Activated T-helper 17 cell treated with anti-CD3 and anti-CD28 coated beads, Interleukin-2, amount 50 U/mL, for 72 hours (primary cell): ENCODE measurements around the gene KIR3DL1. TPM values are rescaled to one million over a fixed set of nuclear protein-coding genes. Genes with fewer than 3 reads are reported as not detected.
"Not testable (repeated sequence)": the region's sequence is repeated elsewhere in the genome, so short reads cannot be mapped to it uniquely, and the experiment has no call there.

Source experiments
- ATAC-seq: fragments of 150-1000 bp; cut with Tn5 transposase; replicated peaks from 2 replicates; pipeline ENCODE4 v1.10.0; 2021; ENCODE audit warnings: mild to moderate bottlenecking, moderate library complexity
- H3K27ac Mint-ChIP-seq: one replicate; pipeline ENCODE4 v1.8.0; 2022; ENCODE audit warnings: mixed read lengths
- H3K27me3 Mint-ChIP-seq: one replicate; pipeline ENCODE4 v1.8.0; 2022; ENCODE audit warnings: mixed read lengths
- H3K36me3 Mint-ChIP-seq: one replicate; pipeline ENCODE4 v1.8.0; 2022; ENCODE audit warnings: low read depth, mild to moderate bottlenecking, mixed read lengths
- H3K4me1 Mint-ChIP-seq: one replicate; pipeline ENCODE4 v1.8.0; 2022; ENCODE audit warnings: mixed read lengths
- H3K4me3 Mint-ChIP-seq: one replicate; pipeline ENCODE4 v1.8.0; 2022; ENCODE audit warnings: mild to moderate bottlenecking, mixed read lengths
- H3K9me3 Mint-ChIP-seq: one replicate; pipeline ENCODE4 v1.8.0; 2022; ENCODE audit warnings: mixed read lengths
- total RNA-seq, 2 donors: library from RNA; stranded (reverse); gene quantifications; one replicate each; pipeline ENCODE4 v1.2.3, GENCODE V29; 2022

The KIR3DL1 gene
- total RNA-seq = not detected

DNA sequence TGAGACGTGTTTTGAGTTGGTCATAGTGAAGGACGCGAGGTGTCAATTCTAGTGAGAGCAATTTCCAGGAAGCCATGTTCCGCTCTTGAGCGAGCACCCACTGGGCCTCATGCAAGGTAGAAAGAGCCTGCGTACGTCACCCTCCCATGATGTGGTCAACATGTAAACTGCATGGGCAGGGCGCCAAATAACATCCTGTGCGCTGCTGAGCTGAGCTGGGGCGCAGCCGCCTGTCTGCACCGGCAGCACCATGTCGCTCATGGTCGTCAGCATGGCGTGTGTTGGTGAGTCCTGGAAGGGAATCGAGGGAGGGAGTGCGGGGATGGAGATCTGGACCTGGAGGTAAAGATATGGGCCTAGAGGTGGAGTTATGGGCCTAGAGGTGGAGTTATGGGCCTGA is at the start of gene KIR3DL1:
Gene KIR3DL1 (plus strand): TSS at position 218 of the 400 bp plus-strand sequence.
- H3K4me3 Mint-ChIP-seq, H3K36me3 Mint-ChIP-seq, H3K4me1 Mint-ChIP-seq, H3K27ac Mint-ChIP-seq, H3K9me3 Mint-ChIP-seq, ATAC-seq: not testable (repeated sequence)
- peaks cover 38% of the 10 kb centered on the region for H3K27me3 Mint-ChIP-seq

DNA sequence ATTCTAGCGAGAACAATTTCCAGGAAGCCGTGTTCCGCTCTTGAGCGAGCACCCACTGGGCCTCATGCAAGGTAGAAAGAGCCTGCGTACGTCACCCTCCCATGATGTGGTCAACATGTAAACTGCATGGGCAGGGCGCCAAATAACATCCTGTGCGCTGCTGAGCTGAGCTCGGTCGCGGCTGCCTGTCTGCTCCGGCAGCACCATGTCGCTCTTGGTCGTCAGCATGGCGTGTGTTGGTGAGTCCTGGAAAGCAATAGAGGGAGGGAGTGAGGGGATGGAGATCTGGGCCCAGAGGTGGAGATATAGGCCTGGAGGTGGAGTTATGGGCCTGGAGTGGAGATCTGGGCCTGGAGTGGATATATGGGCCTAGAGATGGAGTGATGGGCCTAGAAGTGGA is 46.6 kb upstream of the KIR3DL1 start, which contains the start of gene KIR2DL1:
Gene KIR2DL1 (plus strand): TSS at position 148 of the 400 bp plus-strand sequence. CDS start 58 bp downstream, at position 206.
- not testable (repeated sequence) for H3K4me1 Mint-ChIP-seq, H3K27me3 Mint-ChIP-seq

DNA sequence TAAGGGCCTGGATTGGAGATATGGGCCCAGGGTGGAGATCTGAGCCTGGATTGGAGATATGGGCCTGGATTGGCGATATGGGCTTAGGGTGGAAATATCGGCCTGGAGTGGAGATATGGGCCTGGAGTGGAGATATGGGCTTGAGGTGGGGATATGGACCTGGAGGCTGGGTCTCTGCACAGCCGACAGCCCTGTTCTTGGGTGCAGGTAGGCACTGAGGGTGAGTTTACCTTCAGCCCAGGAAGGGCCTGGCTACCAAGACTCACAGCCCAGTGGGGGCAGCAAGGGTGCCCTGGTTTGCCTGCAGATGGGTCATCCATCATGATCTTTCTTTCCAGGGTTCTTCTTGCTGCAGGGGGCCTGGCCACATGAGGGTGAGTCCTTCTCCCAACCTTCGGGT is 45.8 kb upstream of the KIR3DL1 start:
- not testable (repeated sequence) for H3K36me3 Mint-ChIP-seq, H3K27me3 Mint-ChIP-seq, H3K4me3 Mint-ChIP-seq, ATAC-seq, H3K4me1 Mint-ChIP-seq, H3K9me3 Mint-ChIP-seq, H3K27ac Mint-ChIP-seq

More for the DNA sequence above, 46.6 kb upstream of the KIR3DL1 start, which contains the start of gene KIR2DL1:
- not testable (repeated sequence) for H3K4me3 Mint-ChIP-seq, H3K9me3 Mint-ChIP-seq, ATAC-seq, H3K27ac Mint-ChIP-seq, H3K36me3 Mint-ChIP-seq

DNA sequence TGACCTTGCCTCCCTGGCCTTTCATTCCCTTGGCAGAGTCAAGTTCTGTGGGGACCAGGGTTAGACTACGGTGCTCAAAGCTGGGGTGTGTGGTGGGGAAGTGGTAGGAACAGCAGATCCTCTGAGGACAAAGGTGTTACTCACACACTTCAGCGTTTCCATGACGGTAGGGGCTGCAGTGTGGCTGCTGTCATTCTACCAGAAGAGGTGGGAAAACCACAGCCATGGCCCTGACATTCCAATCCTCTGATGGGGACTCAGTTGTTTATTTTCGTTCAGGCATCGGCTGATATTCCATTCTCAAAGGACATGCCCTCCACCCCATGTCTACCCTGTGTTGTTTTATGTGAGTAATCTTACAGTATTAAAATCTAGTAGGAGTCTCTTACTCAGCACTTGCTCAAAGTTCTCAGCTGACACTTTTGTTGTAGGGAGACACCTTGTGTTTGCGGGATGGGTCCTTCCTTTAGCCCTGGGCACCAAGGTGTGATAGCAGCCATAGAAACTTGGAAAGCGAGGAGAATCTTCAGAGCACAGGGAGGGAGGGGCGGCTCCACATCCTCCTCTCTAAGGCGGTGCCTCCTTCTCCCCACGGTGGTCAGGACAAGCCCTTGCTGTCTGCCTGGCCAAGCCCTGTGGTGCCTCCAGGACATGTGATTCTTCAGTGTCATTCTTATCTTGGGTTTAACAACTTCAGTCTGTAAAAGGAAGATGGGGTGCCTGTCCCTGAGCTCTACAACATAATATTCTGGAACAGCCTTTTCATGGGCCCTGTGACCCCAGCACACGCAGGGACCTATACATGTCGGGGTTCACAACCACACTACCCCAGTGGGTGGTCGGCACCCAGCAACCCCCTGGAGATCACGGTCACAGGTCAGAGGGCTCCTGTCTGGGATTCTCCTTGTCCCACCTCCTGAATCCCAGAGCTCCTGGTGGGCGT is 45.0 kb upstream of the KIR3DL1 start:
- H3K36me3 Mint-ChIP-seq, H3K27ac Mint-ChIP-seq, ATAC-seq, H3K4me3 Mint-ChIP-seq, H3K9me3 Mint-ChIP-seq, H3K4me1 Mint-ChIP-seq, H3K27me3 Mint-ChIP-seq: not testable (repeated sequence)

DNA sequence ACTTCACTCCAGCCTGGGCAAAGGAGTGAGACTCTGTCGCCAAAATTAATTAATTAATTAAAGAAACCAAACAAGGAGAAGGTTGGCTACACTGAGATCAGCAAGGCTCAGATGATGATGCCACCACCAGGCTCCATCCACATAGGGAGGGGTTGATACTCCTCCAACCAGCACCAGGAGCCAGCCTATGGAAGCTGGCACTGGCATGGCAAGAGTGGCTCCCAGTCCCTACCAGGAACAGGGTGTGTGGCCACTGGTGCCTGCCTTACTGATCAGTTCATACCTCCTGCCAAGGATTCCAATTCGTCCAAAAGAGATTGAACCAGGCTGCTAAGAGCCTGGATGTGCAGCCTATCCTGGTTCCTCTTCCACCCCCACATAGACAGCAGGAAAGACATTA is 43.6 kb upstream of the KIR3DL1 start:
- not testable (repeated sequence) for H3K9me3 Mint-ChIP-seq, H3K4me1 Mint-ChIP-seq

DNA sequence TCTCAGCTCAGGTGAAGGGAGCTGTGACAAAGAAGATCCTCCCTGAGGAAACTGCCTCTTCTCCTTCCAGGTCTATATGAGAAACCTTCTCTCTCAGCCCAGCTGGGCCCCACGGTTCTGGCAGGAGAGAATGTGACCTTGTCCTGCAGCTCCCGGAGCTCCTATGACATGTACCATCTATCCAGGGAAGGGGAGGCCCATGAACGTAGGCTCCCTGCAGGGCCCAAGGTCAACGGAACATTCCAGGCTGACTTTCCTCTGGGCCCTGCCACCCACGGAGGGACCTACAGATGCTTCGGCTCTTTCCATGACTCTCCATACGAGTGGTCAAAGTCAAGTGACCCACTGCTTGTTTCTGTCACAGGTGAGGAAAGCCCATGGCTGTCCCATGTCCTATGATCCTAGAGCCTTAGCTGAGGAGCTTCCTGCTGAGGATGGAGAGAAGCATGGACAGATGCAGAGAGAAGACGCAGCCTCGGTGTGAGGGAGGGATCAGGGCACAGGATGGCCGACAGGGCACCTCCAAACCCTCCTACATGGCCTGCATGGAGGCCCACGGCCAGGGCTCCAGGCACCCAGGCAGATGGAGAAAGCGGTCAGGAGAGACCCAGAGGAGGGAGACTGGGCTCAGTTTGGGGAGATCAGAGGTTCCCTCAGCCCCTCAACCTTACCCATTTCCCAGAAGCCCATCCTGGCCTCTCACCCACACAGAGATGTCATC is 41.0 kb upstream of the KIR3DL1 start:
- not testable (repeated sequence) for H3K9me3 Mint-ChIP-seq, H3K27me3 Mint-ChIP-seq, ATAC-seq, H3K4me1 Mint-ChIP-seq, H3K4me3 Mint-ChIP-seq, H3K27ac Mint-ChIP-seq, H3K36me3 Mint-ChIP-seq

More for the DNA sequence above, 43.6 kb upstream of the KIR3DL1 start:
- H3K4me3 Mint-ChIP-seq, H3K27me3 Mint-ChIP-seq, ATAC-seq, H3K27ac Mint-ChIP-seq, H3K36me3 Mint-ChIP-seq: not testable (repeated sequence)

DNA sequence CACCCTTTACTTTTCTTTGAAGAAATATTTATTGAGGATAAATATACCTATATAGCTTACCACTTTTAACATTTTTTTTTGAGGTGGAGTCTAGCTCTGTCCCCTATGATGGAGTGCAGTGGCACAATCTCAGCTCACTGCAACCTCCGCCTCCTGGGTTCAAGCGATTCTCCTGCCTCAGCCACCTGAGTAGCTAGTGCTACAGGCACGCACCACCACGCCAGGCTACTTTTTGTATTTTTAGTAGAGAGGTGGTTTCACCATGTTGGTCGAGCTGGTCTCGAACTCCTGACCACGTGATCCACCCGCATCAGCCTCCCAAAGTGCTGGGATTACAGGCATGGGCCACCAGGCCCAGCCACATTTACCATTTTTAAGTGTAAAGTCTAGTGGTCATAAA is 40.4 kb upstream of the KIR3DL1 start:
- not testable (repeated sequence) for H3K36me3 Mint-ChIP-seq, H3K9me3 Mint-ChIP-seq, ATAC-seq, H3K4me1 Mint-ChIP-seq, H3K27ac Mint-ChIP-seq, H3K4me3 Mint-ChIP-seq, H3K27me3 Mint-ChIP-seq

DNA sequence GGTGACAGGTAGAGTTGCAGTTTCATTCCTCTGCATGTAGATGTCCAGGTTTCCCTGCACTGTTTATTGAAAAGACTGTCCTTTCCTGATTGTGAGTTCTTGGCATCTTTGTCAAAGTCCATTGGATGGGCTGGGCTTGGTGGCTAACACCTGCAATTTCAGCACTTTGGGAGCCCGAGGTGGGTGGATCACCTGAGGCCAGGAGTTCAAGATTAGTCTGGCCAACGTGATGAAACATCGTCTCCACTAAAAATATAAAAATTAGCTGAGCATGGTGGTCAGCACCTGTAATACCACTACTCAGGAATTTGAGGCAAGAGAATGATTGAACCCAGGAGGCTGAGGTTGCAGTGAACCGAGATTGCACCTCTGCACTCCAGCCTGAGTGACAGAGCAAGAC is 38.4 kb upstream of the KIR3DL1 start:
- H3K36me3 Mint-ChIP-seq, H3K4me1 Mint-ChIP-seq, H3K4me3 Mint-ChIP-seq: not testable (repeated sequence)

DNA sequence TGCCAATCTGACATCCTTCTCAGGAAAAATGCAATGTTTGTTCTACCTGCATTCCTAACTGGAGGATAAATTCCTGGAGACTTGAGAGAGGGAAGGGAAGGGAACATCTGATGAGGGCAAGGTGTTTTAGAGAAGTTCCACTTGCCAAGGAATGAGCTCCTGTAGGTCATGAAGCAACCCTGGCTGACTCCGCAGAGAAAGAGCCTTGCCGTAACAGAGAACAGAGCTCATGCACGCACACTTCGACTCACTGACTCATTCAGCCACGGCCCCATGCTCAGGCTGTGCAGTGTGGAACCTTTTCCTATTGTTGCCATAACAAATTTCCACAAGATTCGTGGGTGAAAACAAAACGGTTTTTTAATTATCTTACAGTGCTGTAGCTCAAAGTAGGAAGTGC is 37.4 kb upstream of the KIR3DL1 start:
- H3K4me1 Mint-ChIP-seq, H3K4me3 Mint-ChIP-seq, ATAC-seq, H3K9me3 Mint-ChIP-seq, H3K27ac Mint-ChIP-seq, H3K36me3 Mint-ChIP-seq: not testable (repeated sequence)
- H3K27me3 Mint-ChIP-seq = peaks cover 13% of the 10 kb centered on the region

More for the DNA sequence above, 38.4 kb upstream of the KIR3DL1 start:
- not testable (repeated sequence) for ATAC-seq, H3K27me3 Mint-ChIP-seq, H3K9me3 Mint-ChIP-seq, H3K27ac Mint-ChIP-seq

DNA sequence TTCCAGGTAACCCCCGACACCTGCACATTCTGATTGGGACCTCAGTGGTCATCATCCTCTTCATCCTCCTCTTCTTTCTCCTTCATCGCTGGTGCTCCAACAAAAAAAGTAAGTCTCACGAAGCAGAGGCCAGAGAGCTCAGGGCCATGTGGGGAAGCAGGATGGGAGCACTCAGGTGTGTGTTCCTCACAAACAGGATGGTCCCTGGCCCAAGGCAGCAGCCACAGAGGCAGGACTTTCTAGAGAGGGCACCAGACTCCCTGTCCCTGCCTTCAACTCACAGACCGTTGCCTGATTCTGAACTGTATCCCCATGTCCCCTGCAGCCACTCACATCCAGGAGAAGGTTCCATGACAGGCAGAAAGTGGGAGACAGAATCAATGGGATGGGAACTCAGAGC is 33.4 kb upstream of the KIR3DL1 start:
- H3K27ac Mint-ChIP-seq, H3K36me3 Mint-ChIP-seq, H3K9me3 Mint-ChIP-seq, H3K4me1 Mint-ChIP-seq, ATAC-seq, H3K4me3 Mint-ChIP-seq: not testable (repeated sequence)
- peaks cover 21% of the 10 kb centered on the region for H3K27me3 Mint-ChIP-seq

DNA sequence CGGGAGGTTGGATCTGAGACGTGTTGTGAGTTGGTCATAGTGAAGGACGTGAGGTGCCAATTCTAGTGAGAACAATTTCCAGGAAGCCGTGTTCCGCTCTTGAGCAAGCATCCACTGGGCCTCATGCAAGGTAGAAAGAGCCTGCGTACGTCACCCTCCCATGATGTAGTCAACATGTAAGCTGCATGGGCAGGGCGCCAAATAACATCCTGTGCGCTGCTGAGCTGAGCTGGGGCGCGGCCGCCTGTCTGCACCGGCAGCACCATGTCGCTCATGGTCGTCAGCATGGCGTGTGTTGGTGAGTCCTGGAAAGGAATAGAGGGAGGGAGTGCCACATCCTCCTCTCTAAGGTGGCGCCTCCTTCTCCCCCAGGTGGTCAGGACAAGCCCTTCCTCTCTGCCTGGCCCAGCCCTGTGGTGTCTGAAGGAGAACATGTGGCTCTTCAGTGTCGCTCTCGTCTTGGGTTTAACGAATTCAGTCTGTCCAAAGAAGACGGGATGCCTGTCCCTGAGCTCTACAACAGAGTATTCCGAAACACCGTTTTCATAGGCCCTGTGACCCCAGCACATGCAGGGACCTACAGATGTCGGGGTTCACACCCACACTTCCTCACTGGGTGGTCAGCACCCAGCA is 30.1 kb upstream of the KIR3DL1 start:
- peaks cover 19% of the 10 kb centered on the region for H3K27me3 Mint-ChIP-seq
- not testable (repeated sequence) for H3K4me3 Mint-ChIP-seq, H3K27ac Mint-ChIP-seq, ATAC-seq, H3K4me1 Mint-ChIP-seq, H3K36me3 Mint-ChIP-seq, H3K9me3 Mint-ChIP-seq

DNA sequence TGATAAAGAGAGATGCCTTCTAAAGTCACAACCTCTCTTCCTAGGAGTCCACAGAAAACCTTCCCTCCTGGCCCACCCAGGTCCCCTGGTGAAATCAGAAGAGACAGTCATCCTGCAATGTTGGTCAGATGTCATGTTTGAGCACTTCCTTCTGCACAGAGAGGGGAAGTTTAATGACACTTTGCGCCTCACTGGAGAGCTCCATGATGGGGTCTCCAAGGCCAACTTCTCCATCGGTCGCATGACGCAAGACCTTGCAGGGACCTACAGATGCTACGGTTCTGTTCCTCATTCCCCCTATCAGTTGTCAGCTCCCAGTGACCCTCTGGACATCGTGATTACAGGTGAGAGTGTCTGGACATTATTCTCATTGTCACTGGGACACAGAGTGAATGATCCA is 28.1 kb upstream of the KIR3DL1 start:
- H3K9me3 Mint-ChIP-seq, H3K27ac Mint-ChIP-seq, ATAC-seq, H3K36me3 Mint-ChIP-seq, H3K4me3 Mint-ChIP-seq, H3K4me1 Mint-ChIP-seq: not testable (repeated sequence)
- peaks cover 17% of the 10 kb centered on the region for H3K27me3 Mint-ChIP-seq

DNA sequence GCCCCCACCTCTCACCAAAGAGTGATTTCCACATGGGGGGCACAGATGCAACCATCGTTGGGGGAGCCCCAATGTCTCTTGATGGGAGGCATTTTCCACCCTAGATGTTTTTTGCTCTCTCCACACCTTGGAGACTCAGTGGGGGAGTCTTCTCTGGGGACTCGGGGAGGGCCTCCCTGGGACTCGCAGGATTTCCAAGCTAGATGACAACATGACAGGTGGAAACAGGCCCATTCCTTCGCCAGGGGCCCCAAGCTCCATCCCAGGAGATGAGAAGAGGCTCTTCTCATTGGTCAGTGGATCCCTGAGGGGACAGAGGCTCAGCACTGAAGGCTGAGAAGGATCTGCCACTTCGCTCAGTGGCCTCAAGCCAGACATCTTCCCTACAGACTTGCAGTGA is 25.6 kb upstream of the KIR3DL1 start:
- peaks cover 11% of the 10 kb centered on the region for H3K4me1 Mint-ChIP-seq
- H3K27ac Mint-ChIP-seq = no peak overlapping the region
- H3K9me3 Mint-ChIP-seq = no peaks in the 10 kb centered on the region
- no peaks in the 10 kb centered on the region for H3K36me3 Mint-ChIP-seq
- H3K4me3 Mint-ChIP-seq = no peak overlapping the region
- H3K27me3 Mint-ChIP-seq = peaks cover 7% of the 10 kb centered on the region
- no peak for ATAC-seq

DNA sequence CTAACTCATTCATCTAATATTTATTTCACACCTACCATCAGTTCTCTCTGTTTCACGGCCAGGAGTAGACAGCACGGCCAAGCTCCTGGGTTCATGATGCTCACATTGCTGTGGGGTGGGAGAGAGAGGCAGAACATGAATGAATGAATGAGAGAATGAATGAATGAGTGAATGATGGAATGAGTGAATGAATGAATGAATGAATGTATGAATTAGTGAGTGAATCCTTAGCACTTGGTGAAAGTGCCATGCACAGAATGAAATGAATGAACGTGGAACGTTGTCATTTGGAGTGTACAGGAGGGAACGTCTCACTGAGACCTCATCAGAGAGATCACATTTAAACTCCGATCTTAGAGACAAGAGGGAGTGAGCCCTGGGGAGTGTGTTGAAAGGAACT is 24.8 kb upstream of the KIR3DL1 start:
- no peak for ATAC-seq
- Mint-ChIP-seq H3K27ac (no peak overlapping the region), H3K9me3 (no peaks in the 10 kb centered on the region), H3K27me3 (peaks cover 10% of the 10 kb centered on the region), H3K4me3 (no peak overlapping the region), H3K36me3 (no peaks in the 10 kb centered on the region), H3K4me1 (peaks cover 11% of the 10 kb centered on the region)
